ENCODE results near the gene EFNA2. TPM values are rescaled to one million over a fixed set of nuclear protein-coding genes. Genes with fewer than 3 reads are reported as not detected.

The EFNA2 gene
- total RNA-seq, 1 experiment from 2014 or later: 11.4 TPM

DNA sequence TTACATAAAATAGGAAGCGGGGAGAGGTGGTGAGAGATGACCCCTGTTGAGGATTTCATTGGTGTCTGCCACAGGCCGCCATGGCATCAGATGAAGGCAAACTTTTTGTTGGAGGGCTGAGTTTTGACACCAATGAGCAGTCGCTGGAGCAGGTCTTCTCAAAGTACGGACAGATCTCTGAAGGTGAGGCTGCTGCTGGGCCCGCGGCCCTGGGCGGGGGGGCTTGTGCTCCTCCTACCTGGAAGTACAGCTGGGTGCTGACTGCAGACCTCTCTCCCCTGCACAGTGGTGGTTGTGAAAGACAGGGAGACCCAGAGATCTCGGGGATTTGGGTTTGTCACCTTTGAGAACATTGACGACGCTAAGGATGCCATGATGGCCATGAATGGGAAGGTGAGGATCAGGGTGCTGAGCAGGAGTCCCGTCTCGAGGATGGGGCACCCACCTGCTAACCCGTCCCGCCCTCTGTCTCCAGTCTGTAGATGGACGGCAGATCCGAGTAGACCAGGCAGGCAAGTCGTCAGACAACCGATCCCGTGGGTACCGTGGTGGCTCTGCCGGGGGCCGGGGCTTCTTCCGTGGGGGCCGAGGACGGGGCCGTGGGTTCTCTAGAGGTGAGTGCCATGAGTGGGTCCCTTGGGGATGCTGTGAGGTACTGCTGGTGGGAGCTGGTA lies 14.7 kb upstream of the EFNA2 start:
- ATAC-seq: no peak
- ChIA-PET CTCF (no interaction called here), POLR2A (interaction anchor here (0.5 kb wide), 1 partner anchor 15 kb away, joined by 3 read pairs; no protein-coding TSS in a partner anchor)

More for the DNA sequence above, 14.7 kb upstream of the EFNA2 start:
- Mint-ChIP-seq H3K27ac (peak overlapping the region; percentile 65; the same call in 1 of the 2 replicates), H3K27me3 (ENCODE audit: low read depth) (peaks cover 7% of the 10 kb centered on the region), H3K4me1 (peaks cover 52% of the 10 kb centered on the region), H3K4me3 (peak overlapping the region; percentile 79), H3K36me3 (peaks cover 42% of the 10 kb centered on the region), H3K9me3 (no peaks in the 10 kb centered on the region)
- DNase-seq (ENCODE audit: low spot score): no peak
- no peak for TF ChIP-seq HMGA2 (CRISPR knock-in tag; IDR thresholded peaks at IDR 0.05)
- no peak for TF ChIP-seq SOX15 (CRISPR knock-in tag; IDR thresholded peaks at IDR 0.05)
- TF ChIP-seq, protein P1, sequence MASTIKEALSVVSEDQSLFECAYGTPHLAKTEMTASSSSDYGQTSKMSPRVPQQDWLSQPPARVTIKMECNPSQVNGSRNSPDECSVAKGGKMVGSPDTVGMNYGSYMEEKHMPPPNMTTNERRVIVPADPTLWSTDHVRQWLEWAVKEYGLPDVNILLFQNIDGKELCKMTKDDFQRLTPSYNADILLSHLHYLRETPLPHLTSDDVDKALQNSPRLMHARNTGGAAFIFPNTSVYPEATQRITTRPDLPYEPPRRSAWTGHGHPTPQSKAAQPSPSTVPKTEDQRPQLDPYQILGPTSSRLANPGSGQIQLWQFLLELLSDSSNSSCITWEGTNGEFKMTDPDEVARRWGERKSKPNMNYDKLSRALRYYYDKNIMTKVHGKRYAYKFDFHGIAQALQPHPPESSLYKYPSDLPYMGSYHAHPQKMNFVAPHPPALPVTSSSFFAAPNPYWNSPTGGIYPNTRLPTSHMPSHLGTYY (CRISPR knock-in tag; IDR thresholded peaks at IDR 0.05): 0 out of 2 replicates have a peak, but pooled peaks have one; percentile 14
- TF ChIP-seq, protein P2, sequence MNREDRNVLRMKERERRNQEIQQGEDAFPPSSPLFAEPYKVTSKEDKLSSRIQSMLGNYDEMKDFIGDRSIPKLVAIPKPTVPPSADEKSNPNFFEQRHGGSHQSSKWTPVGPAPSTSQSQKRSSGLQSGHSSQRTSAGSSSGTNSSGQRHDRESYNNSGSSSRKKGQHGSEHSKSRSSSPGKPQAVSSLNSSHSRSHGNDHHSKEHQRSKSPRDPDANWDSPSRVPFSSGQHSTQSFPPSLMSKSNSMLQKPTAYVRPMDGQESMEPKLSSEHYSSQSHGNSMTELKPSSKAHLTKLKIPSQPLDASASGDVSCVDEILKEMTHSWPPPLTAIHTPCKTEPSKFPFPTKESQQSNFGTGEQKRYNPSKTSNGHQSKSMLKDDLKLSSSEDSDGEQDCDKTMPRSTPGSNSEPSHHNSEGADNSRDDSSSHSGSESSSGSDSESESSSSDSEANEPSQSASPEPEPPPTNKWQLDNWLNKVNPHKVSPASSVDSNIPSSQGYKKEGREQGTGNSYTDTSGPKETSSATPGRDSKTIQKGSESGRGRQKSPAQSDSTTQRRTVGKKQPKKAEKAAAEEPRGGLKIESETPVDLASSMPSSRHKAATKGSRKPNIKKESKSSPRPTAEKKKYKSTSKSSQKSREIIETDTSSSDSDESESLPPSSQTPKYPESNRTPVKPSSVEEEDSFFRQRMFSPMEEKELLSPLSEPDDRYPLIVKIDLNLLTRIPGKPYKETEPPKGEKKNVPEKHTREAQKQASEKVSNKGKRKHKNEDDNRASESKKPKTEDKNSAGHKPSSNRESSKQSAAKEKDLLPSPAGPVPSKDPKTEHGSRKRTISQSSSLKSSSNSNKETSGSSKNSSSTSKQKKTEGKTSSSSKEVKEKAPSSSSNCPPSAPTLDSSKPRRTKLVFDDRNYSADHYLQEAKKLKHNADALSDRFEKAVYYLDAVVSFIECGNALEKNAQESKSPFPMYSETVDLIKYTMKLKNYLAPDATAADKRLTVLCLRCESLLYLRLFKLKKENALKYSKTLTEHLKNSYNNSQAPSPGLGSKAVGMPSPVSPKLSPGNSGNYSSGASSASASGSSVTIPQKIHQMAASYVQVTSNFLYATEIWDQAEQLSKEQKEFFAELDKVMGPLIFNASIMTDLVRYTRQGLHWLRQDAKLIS (CRISPR knock-in tag; IDR thresholded peaks at IDR 0.05; ENCODE audit: borderline replicate concordance): no peak
- TF ChIP-seq, protein P3, sequence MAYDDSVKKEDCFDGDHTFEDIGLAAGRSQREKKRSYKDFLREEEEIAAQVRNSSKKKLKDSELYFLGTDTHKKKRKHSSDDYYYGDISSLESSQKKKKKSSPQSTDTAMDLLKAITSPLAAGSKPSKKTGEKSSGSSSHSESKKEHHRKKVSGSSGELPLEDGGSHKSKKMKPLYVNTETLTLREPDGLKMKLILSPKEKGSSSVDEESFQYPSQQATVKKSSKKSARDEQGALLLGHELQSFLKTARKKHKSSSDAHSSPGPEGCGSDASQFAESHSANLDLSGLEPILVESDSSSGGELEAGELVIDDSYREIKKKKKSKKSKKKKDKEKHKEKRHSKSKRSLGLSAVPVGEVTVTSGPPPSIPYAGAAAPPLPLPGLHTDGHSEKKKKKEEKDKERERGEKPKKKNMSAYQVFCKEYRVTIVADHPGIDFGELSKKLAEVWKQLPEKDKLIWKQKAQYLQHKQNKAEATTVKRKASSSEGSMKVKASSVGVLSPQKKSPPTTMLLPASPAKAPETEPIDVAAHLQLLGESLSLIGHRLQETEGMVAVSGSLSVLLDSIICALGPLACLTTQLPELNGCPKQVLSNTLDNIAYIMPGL (CRISPR knock-in tag; IDR thresholded peaks at IDR 0.05): no peak
- TF ChIP-seq, protein P4, sequence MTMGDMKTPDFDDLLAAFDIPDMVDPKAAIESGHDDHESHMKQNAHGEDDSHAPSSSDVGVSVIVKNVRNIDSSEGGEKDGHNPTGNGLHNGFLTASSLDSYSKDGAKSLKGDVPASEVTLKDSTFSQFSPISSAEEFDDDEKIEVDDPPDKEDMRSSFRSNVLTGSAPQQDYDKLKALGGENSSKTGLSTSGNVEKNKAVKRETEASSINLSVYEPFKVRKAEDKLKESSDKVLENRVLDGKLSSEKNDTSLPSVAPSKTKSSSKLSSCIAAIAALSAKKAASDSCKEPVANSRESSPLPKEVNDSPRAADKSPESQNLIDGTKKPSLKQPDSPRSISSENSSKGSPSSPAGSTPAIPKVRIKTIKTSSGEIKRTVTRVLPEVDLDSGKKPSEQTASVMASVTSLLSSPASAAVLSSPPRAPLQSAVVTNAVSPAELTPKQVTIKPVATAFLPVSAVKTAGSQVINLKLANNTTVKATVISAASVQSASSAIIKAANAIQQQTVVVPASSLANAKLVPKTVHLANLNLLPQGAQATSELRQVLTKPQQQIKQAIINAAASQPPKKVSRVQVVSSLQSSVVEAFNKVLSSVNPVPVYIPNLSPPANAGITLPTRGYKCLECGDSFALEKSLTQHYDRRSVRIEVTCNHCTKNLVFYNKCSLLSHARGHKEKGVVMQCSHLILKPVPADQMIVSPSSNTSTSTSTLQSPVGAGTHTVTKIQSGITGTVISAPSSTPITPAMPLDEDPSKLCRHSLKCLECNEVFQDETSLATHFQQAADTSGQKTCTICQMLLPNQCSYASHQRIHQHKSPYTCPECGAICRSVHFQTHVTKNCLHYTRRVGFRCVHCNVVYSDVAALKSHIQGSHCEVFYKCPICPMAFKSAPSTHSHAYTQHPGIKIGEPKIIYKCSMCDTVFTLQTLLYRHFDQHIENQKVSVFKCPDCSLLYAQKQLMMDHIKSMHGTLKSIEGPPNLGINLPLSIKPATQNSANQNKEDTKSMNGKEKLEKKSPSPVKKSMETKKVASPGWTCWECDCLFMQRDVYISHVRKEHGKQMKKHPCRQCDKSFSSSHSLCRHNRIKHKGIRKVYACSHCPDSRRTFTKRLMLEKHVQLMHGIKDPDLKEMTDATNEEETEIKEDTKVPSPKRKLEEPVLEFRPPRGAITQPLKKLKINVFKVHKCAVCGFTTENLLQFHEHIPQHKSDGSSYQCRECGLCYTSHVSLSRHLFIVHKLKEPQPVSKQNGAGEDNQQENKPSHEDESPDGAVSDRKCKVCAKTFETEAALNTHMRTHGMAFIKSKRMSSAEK (CRISPR knock-in tag; IDR thresholded peaks at IDR 0.05; ENCODE audit: borderline replicate concordance): 0 out of 2 replicates have a peak, but pooled peaks have one; percentile 1
- TF ChIP-seq, protein P5, sequence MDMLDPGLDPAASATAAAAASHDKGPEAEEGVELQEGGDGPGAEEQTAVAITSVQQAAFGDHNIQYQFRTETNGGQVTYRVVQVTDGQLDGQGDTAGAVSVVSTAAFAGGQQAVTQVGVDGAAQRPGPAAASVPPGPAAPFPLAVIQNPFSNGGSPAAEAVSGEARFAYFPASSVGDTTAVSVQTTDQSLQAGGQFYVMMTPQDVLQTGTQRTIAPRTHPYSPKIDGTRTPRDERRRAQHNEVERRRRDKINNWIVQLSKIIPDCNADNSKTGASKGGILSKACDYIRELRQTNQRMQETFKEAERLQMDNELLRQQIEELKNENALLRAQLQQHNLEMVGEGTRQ (CRISPR knock-in tag; IDR thresholded peaks at IDR 0.05): no peak

Data from WTC11 (cell line).